GM13976 (cell line): ENCODE data around the gene PLCXD3.
"Not testable (repeated sequence)": the region's sequence is repeated elsewhere in the genome, so short reads cannot be mapped to it uniquely, and the experiment has no call there.

Source experiments
- DNase-seq: peaks from one replicate; pipeline ENCODE4 v3.0.0; 2012; ENCODE audit warnings: low spot score
- in situ Hi-C: fragments of 300-500 bp; cut with MboI; formaldehyde crosslinking; loops from one replicate; pipeline ENCODE4 v1.12.0; 2022; ENCODE audit warnings: low sequenced_read_pairs, mixed read lengths, inconsistent platforms; ENCODE audit not compliant: unreplicated experiment
- TF ChIP-seq, protein P1 (sequence below): IDR thresholded peaks from 2 replicates; pipeline ENCODE4 v1.5.1; 2012; ENCODE audit warnings: borderline replicate concordance, mild to moderate bottlenecking; ENCODE audit not compliant: insufficient read depth; ENCODE audit errors: extremely low read depth, missing control alignments, control extremely low read depth

PLCXD3 gene

GRCh38 chr5:41507501-41507900 lies 2.9 kb downstream of the PLCXD3 start:
- no peak for DNase-seq
- in situ Hi-C loops: no loop called here
- TF ChIP-seq, protein P1, sequence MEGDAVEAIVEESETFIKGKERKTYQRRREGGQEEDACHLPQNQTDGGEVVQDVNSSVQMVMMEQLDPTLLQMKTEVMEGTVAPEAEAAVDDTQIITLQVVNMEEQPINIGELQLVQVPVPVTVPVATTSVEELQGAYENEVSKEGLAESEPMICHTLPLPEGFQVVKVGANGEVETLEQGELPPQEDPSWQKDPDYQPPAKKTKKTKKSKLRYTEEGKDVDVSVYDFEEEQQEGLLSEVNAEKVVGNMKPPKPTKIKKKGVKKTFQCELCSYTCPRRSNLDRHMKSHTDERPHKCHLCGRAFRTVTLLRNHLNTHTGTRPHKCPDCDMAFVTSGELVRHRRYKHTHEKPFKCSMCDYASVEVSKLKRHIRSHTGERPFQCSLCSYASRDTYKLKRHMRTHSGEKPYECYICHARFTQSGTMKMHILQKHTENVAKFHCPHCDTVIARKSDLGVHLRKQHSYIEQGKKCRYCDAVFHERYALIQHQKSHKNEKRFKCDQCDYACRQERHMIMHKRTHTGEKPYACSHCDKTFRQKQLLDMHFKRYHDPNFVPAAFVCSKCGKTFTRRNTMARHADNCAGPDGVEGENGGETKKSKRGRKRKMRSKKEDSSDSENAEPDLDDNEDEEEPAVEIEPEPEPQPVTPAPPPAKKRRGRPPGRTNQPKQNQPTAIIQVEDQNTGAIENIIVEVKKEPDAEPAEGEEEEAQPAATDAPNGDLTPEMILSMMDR: no peak

GRCh38 chr5:41503860-41504259 lies 6.5 kb downstream of the PLCXD3 start:
- no peak for DNase-seq
- TF ChIP-seq, protein P1: no peak
- in situ Hi-C loops: no loop called here

DNA sequence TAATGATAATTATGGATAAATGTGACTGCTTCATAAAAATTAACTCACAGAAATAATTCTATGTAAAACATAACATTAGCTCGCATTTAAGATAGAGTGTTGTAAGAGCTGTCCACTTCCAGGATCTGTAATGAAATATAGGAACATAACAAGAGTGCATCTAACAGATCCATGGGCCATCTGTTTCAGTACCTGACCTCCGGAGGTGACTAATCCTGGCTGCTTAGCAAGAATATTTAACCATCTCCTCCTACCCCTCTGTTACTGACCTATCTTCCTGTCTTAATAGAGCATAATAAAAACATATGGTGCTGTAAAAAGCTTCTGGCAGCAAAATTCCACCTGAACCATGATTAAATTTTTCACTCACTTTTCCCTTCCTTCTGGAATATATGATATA lies 7.1 kb downstream of the PLCXD3 start:
- TF ChIP-seq, protein P1: no peak
- in situ Hi-C loops: no loop called here
- no peak for DNase-seq

GRCh38 chr5:41493490-41494126 lies 16.8 kb downstream of the PLCXD3 start:
- in situ Hi-C loops, DNase-seq: not testable (repeated sequence)

DNA sequence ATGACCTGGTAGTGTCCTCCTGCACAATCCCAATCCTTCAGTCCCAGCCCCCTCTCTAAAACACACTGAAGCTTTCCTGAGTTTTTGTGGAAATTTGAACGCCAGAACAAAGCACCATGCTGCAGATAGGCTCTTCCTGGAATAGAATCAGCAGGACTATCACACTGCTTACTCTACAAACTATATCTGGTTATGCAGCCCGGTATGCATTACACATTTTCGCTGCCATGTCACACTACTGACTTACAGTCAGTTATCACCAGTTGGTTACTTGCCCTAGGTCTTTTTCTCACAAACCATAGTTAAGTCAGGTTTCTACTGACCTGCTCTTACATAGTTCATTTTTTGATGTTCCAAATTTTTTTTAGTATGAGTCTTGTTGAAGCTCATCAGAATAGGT lies 24.9 kb downstream of the PLCXD3 start:
- TF ChIP-seq, protein P1: no peak
- in situ Hi-C loops: no loop called here
- no peak for DNase-seq

- TF ChIP-seq, protein P1: no peak
- in situ Hi-C loops: no loop called here
These were observed 27.7 kb downstream of the PLCXD3 start for GRCh38 chr5:41482715-41483114.

GRCh38 chr5:41482173-41482572 lies 28.2 kb downstream of the PLCXD3 start:
- in situ Hi-C loops: no loop called here
- TF ChIP-seq, protein P1: no peak
- no peak for DNase-seq

More at GRCh38 chr5:41482715-41483114, 27.7 kb downstream of the PLCXD3 start:
- DNase-seq: no peak

DNA sequence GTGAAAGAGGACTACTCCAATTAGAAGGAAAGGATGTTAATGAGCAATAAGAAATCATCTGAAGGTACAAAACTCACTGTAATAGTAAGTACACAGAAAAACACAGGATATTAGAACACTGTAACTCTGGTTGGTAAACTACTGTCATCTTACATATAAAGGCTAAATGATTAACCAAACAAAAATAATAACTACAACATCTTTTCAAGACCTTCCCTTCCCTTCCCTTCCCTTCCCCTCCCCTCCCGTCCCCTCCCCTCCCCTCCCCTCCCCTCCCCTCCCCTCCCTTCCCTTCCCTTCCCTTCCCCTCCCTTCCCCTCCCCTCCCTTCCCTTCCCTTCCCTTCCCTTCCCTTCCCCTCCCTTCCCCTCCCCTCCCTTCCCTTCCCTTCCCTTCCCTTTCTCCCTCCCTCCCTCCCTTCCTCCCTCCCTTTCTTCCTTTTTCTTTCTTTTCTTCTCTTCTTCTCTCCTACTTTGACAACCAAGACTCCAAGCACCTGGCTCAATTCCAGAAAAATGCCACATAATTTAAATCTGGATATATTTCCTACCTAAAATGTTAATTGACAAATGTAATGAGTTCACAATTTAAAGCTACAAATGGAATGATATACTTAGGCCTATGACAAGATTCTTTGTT lies 38.7 kb downstream of the PLCXD3 start:
- DNase-seq, in situ Hi-C loops: not testable (repeated sequence)
